Measurements from ENCODE around the gene KCNMB4. TPM values are rescaled to one million over a fixed set of nuclear protein-coding genes. Genes with fewer than 3 reads are reported as not detected.

Gene KCNMB4
- total RNA-seq, 4 donors from 2014 or later: 6.6 to 10.3 (median 8.0) TPM

- intact Hi-C loops (cut with DNase I): no loop called here
- H3K36me3 ChIP-seq: peaks cover 13 to 53% (median 27%) of the 10 kb centered on the region in 4 donors
- H3K4me3 ChIP-seq: no peak overlapping the region
- 93% methylated on average over 2 of the region's 2 CpGs for WGBS
- H3K4me1 ChIP-seq: no peaks in the 10 kb centered on the region
- no peak for TF ChIP-seq CTCF (IDR thresholded peaks at IDR 0.05)
- H3K27ac ChIP-seq (replicated peaks in 1 of 4): no peak overlapping the region
- no peaks in the 10 kb centered on the region for H3K27me3 ChIP-seq
- H3K9me3 ChIP-seq: no peaks in the 10 kb centered on the region
- no peak for DNase-seq (ENCODE audit: extremely low spot score)
These were observed 15.0 kb upstream of the KCNMB4 start for GRCh38 chr12:70351076-70351475.

DNA sequence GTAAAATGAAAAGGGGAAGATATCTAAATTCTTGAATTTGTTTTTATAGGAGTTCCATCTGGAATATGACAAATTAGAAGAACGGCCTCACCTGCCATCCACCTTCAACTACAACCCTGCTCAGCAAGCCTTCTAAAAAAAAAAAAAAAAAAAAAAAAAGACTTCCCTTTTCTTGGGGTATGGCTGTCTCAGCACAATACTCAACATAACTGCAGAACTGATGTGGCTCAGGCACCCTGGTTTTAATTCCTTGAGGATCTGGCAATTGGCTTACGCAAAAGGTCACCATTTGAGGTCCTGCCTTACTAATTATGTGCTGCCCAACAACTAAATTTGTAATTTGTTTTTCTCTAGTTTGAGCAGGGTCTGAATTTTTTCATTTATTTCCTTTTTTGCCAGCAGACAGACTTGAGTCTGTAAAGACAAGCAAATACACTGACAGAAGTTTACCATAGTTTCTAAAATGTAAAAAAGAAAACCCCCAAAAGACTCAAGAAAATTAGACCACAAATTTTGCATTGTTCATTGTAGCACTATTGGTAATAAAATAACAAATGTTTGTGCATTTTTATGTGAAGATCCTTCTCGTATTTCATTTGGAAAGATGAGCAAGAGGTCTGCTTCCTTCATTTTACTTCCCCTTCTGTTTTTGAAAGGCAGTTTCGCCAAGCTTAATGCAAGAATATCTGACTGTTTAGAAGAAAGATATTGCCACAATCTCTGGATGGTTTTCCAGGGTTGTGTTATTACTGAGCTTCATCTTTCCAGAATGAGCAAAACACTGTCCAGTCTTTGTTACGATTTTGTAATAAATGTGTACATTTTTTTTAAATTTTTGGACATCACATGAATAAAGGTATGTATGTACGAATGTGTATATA lies 12.1 kb upstream of the KCNMB4 start:
- Histone ChIP-seq H3K4me3 (no peak overlapping the region), H3K9me3 (no peaks in the 10 kb centered on the region), H3K27ac (replicated peaks in 1 of 4) (no peak overlapping the region), H3K4me1 (no peaks in the 10 kb centered on the region), H3K27me3 (no peaks in the 10 kb centered on the region), H3K36me3 (peaks cover 6 to 30% (median 13%) of the 10 kb centered on the region in 4 donors)
- TF ChIP-seq POLR2A (IDR thresholded peaks at IDR 0.05; ENCODE audit: low read depth) (no peak), POLR2AphosphoS5 (IDR thresholded peaks at IDR 0.05) (no peak), CTCF (IDR thresholded peaks at IDR 0.05) (no peak), EP300 (IDR thresholded peaks at IDR 0.05) (no peak)
- WGBS: 89% methylated on average over 6 of the region's 6 CpGs
- intact Hi-C loops (cut with DNase I): no loop called here
- DNase-seq (ENCODE audit: extremely low spot score): no peak

DNA sequence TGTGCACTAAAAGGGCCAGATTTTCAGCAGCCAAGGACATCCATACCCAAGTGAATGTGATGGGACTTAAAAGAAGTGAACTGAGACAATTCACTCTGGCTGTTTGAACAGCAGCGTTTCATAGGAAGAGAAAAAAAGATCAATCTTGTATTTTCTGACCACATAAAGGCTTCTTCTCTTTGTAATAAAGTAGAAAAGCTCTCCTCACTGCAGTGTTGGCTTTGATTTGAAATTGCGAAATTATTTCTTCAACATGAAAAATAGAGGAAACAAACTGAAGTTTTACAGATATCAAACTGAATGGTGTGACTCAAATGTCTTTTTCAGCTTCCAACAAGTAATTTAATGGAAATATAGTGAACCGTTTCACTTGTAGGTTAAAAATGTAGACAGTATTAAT lies 11.3 kb upstream of the KCNMB4 start:
- H3K4me1 ChIP-seq: no peaks in the 10 kb centered on the region
- H3K27me3 ChIP-seq: no peaks in the 10 kb centered on the region
- H3K4me3 ChIP-seq: no peak overlapping the region
- TF ChIP-seq CTCF (IDR thresholded peaks at IDR 0.05) (no peak), EP300 (IDR thresholded peaks at IDR 0.05) (no peak), POLR2AphosphoS5 (IDR thresholded peaks at IDR 0.05) (no peak), POLR2A (IDR thresholded peaks at IDR 0.05; ENCODE audit: low read depth) (no peak)
- H3K36me3 ChIP-seq: peaks cover 6 to 30% (median 13%) of the 10 kb centered on the region in 4 donors
- H3K27ac ChIP-seq (replicated peaks in 1 of 4): no peak overlapping the region
- no peak for DNase-seq (ENCODE audit: extremely low spot score)
- 65% methylated on average over 3 of the region's 3 CpGs for WGBS
- intact Hi-C loops (cut with DNase I): no loop called here
- no peaks in the 10 kb centered on the region for H3K9me3 ChIP-seq

DNA sequence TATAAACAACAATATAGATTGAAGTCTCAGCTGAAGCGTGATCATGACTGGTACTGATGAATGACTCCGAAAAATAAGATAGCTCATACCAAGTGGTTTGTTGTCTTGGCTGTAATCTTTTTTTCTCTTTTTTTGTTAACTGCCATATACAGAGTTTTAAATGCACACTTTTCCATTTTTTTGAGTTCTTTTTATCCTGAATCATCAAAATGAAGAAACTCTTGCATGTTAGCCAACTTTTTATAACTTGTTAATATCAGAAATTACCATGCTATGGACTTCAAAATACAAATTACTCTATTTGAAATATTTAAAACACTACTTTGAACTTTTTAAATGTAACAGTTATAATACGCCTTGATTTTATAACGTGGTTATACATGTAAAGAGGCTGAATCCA lies 10.1 kb upstream of the KCNMB4 start:
- no peak overlapping the region for H3K27ac ChIP-seq (replicated peaks in 1 of 4)
- peaks cover 6 to 30% (median 13%) of the 10 kb centered on the region in 4 donors for H3K36me3 ChIP-seq
- no peaks in the 10 kb centered on the region for H3K4me1 ChIP-seq
- WGBS: 96% methylated on average over 4 of the region's 4 CpGs
- DNase-seq (ENCODE audit: extremely low spot score): no peak
- no peaks in the 10 kb centered on the region for H3K27me3 ChIP-seq
- TF ChIP-seq EP300 (IDR thresholded peaks at IDR 0.05) (no peak), POLR2A (IDR thresholded peaks at IDR 0.05; ENCODE audit: low read depth) (no peak)
- intact Hi-C loops (cut with DNase I): no loop called here
- no peak overlapping the region for H3K4me3 ChIP-seq
- H3K9me3 ChIP-seq: no peaks in the 10 kb centered on the region

DNA sequence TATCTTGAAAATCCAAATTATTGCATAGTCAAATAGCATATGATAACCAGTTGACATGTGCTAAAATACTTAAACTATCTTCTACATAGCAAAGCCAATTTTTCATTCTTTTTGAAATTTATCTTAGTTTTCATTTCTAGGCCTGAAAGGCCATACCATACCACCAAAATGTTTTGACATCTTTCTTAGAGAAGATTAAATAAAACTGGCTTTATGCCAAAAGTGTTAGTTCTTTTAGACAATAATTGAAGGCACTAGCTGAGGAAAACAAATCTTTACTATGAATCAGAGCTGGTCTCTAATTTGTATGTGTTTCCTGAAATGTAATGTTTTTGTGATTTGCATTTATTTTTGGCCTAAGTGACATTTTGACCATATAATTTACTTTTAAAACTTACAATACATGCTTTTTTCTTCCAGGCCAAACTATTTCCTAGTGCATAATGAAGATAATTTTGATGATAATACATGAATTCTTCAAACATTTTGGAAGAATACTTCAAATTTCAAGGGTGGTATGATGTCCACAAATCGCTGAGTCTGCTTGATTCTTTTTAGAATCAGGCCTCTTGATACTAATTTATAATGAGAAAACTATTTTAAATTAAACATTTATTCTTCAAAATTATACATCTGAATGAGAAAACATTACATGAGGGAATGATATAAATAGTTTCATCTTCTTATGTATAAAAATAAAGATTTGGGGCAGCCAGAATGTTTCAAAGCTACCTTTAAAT lies 6.5 kb upstream of the KCNMB4 start:
- no peak for TF ChIP-seq EP300 (IDR thresholded peaks at IDR 0.05)
- TF ChIP-seq POLR2A (IDR thresholded peaks at IDR 0.05; ENCODE audit: low read depth): no peak
- TF ChIP-seq CTCF (IDR thresholded peaks at IDR 0.05): no peak
- Histone ChIP-seq H3K4me3 (no peak overlapping the region), H3K27ac (replicated peaks in 1 of 4) (no peak overlapping the region), H3K4me1 (no peaks in the 10 kb centered on the region), H3K36me3 (peaks cover 2 to 11% (median 5%) of the 10 kb centered on the region in 4 donors), H3K27me3 (peaks cover 0 to 11% (median under 1%) of the 10 kb centered on the region in 4 donors), H3K9me3 (no peaks in the 10 kb centered on the region)
- DNase-seq (ENCODE audit: extremely low spot score): no peak
- WGBS: 88% methylated on average over 1 of the region's 1 CpG
- intact Hi-C loops (cut with DNase I): loop anchor here (5.0 to 10.0 kb wide), 2 partner anchors 115 to 457 kb away; partner anchors contain the start of gene CNOT2

All from esophagus muscularis mucosa (tissue), 4 donors.